Tibial nerve (tissue), 4 donors: ENCODE results near the gene NCK2.

Source experiments
- EP300 ChIP-seq, 2 donors: sonication (generic); formaldehyde crosslinking; IDR thresholded peaks; one replicate each; pipeline ENCODE4 v1.6.1; 2017; ENCODE audit warnings: antibody characterized with exemption in 2 of 2, mild to moderate bottlenecking in 1 of 2
- POLR2A ChIP-seq, 2 donors: fragments of 450-650 bp; IDR thresholded peaks; one replicate each; pipeline ENCODE4 v1.6.1; 2017; ENCODE audit warnings: antibody characterized with exemption in 2 of 2, mild to moderate bottlenecking in 2 of 2, moderate library complexity in 2 of 2
- TF ChIP-seq, protein P1 (sequence below), 5 experiments: fragments of 200-600 bp in 3 of 5; fragments of 450-650 bp in 2 of 5; sonication (generic) in 3 of 5; IDR thresholded peaks; one replicate each; pipeline ENCODE4 v1.5.1; 2016 to 2019; ENCODE audit warnings: antibody characterized with exemption in 5 of 5, mild to moderate bottlenecking in 3 of 5, moderate library complexity in 2 of 5

GRCh38 chr2:105785095-105785847 is 40.6 kb downstream of the NCK2 start:
- TF ChIP-seq, protein P1, sequence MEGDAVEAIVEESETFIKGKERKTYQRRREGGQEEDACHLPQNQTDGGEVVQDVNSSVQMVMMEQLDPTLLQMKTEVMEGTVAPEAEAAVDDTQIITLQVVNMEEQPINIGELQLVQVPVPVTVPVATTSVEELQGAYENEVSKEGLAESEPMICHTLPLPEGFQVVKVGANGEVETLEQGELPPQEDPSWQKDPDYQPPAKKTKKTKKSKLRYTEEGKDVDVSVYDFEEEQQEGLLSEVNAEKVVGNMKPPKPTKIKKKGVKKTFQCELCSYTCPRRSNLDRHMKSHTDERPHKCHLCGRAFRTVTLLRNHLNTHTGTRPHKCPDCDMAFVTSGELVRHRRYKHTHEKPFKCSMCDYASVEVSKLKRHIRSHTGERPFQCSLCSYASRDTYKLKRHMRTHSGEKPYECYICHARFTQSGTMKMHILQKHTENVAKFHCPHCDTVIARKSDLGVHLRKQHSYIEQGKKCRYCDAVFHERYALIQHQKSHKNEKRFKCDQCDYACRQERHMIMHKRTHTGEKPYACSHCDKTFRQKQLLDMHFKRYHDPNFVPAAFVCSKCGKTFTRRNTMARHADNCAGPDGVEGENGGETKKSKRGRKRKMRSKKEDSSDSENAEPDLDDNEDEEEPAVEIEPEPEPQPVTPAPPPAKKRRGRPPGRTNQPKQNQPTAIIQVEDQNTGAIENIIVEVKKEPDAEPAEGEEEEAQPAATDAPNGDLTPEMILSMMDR (IDR thresholded peaks at IDR 0.05): no peak
- no peak for TF ChIP-seq POLR2A (IDR thresholded peaks at IDR 0.05)
- TF ChIP-seq EP300 (IDR thresholded peaks at IDR 0.05): no peak
